Measurements from ENCODE around the gene DHRS7C. TPM values are rescaled to one million over a fixed set of nuclear protein-coding genes. Genes with fewer than 3 reads are reported as not detected.
"Not testable (repeated sequence)": the region's sequence is repeated elsewhere in the genome, so short reads cannot be mapped to it uniquely, and the experiment has no call there.

The DHRS7C gene
- polyA plus RNA-seq, 1 donor, result 118 TPM

DNA sequence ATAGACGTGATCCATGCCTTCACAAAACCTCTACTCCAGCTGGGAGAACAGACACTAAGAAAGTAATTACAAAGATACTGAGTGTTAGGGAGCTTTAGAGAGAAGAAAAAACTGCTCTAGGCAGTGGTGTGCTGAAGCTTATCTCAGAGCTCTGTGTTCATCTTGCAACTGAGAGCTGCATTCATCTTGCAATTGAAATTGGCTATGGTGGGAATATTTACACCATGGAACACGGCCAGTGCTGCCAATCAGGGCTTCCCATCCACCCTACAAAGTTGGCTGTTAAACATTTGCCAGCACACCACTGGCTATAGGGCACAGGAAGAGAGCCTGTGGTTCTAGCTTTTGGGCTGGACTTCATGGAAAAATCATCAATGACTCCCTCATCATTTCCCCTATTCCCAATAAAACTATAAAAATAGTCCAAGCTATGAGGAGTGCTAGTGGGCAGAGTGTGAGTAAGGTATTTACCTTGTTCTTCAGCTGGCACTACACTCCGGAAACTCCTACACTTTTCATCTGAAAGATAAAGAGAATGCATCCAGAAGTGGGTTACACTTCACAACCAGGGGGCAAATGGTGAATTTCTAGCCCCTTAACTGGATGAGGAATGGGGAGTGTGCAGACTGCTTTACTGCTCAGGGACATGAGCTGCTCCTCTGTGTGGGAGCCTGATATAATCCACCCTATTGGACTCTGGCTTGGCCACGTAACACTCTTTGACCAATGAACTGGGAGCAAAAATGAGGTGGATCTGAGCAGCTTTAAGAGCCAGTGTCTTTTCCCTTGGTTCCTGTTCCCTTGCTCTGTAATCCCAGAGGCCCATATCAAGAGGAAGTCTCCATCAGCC is 18.9 kb upstream of the DHRS7C start:
- no peak for DNase-seq

DNA sequence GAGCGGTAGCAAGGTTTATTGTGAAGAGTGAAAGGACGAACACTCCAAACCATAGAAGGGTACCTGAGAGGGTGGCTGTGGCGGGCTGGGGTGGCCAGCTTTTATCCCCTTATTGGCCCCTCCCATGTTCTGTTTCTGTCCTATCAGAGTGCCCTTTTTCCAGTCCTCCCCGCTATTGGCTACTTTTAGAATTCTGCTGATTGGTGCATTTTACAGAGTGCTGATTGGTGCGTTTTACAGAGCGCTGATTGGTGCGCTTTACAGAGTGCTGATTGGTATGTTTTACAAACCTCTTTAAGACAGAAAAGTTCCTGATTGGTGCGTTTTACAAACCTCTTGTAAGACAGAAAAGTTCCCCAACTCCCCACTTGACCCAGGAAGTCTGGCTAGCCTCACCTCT is 18.0 kb upstream of the DHRS7C start:
- DNase-seq, result no peak

DNA sequence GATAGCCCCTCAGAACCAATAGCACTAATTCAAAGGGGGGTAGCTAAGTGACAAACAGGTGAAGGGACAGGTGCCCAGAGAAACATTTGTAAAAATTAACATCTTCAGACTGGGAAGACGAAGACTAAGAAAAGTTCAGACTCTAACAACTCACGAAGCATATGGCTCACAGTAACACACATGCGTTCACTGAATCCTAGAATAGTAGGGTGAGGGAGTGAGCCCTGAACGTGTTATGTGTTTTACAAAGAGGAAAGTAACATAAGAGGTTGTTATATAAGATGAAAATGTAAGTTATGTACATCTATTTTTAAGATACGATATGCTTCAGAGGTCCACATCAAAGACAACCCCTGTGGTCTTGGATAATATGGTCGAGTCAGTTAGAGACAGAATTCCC is 15.3 kb upstream of the DHRS7C start:
- DNase-seq, result no peak

DNA sequence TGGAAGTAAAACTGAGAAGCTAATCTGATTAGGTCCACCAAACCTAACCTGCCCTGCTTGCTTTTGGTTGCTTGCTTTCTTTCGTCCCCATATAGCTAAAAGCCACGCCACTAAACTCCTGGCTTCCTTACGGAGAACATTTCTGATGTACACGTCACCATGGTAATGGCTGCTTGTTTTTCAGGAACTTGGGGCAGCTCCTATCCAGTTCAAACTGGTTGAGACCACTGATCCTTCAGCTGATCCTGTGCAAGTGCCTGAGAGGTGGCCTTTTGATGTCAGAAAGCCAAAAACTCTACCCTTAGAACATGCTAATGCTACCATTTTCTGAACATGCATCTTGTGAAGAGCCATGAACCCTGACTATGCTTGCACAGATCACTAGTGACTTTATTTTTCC is 14.4 kb upstream of the DHRS7C start:
- DNase-seq, result no peak

DNA sequence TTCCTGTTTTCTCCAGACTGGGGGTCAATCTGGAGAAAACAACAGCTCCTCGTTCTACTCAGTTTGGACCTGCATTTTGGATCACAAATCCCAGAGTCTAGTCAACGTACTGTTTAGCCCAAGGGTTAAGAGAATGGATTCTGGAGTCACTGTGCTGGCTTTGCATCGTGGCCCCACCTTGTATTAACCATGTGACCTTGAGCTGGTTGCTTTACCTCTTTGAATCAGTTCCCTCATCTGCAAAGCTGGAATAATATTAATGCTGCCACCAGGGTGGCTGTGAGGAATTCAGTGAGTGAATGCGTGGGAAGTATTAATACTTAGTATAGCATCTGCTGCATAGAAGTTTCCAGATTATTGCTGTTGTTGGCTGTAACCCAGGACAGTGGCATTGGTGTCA is 11.3 kb upstream of the DHRS7C start:
- no peak for DNase-seq

DNA sequence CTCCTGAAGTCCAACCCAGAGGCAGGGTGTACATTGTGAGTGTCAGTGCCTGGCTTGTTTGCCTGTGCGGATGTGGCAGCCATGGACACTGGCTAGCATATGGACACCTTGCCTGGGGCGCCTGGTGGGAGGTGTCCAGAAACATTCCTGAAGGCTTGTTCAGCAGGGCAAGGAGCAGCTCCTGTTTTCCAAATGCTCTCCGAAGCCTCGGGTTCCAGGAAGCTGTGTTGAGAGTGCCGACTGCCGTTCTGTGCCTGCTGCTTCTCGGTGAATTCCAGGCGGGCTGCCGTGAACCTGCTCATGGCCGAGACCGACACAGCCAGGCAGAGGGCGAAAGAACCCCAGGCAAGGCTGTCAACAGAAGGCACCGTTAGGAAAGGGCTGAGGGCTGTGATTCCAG is 10.9 kb upstream of the DHRS7C start:
- no peak for DNase-seq

DNA sequence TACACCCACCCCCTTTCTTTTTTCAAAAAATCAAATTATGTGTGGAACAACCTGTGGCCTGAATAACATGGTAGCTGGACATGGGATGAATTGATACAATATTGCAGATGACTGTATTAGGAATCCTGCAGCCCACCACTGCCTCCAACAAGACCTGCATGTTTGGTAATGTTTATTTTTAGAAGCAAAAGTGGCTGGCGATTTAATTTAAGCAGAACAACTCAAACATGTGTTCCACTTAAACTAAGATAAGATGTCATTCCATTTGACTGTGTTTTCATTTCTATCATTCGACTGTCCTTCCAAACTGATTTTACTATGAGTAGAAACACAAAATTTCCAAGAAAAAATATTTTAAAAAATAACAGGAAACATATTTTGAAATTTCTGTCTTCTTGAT is 10.1 kb upstream of the DHRS7C start:
- DNase-seq, result no peak

DNA sequence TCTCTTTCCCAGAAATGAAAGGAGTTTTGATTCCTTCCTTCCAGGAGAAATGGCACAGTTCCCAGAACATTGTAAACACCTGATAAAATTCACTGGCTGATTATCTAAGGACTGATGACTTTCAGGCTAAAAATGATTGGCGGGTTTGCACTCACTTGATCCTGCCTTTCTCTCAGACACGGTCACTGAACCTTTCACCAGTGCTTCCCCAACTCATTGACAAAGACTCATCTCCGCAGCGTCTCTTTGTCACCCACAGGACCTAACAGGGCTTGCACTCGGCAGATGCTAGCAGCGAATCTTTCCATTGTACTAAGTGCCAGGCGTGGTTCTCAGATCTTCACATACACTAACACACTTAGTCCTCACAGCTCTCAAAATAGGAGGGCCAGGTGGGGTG is 7.3 kb upstream of the DHRS7C start:
- no peak for DNase-seq

DNA sequence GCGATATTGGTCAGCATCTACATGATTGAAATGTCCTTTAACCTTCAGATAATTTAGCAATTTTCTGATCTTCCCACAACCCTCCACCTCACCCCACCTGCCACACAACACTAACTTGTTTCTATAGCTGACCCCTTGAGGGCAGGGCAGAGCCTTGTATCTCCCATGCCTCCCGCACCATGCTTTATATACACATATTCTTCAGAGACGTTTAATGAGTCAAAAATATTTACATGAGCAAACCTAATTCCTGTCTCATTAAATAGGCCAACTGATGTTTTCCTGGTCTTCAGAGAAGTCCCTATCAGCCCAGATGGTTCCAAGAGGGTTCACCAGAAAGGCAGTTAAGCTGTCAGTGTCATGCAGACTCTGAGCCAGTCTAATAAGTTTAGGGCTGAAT is 6.6 kb upstream of the DHRS7C start:
- DNase-seq, result no peak

DNA sequence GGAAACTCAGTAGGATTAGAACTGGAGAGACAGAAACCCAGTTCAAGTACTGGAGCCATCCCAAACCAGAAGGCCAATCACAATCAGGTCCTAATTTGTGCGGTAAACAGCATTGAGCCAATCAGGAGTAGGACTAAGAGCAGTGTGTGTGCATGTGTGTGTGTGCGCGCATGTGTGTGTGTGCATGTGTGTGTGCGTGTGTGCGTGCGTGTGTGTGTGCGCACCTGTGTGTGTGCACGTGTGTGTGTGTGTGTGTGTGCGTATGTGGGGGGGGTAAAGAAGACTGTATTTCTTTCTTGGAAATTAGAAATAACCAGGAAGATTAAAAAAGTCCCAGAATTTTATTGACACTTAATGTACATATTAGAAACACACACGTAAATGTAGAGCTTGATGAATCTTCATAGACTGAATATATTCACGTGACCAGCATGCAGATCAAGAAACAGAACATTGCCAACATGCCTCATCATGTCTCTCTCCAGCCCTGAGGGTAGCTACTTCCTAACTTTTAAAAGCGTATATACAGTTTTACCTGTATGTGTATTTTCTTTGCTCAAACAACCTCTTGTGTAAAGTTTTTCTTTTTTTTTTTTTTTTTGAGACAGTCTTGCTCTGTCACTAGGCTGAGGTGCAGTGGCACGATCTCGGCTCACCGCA is 919 bp upstream of the DHRS7C start:
- no peak for DNase-seq

DNA sequence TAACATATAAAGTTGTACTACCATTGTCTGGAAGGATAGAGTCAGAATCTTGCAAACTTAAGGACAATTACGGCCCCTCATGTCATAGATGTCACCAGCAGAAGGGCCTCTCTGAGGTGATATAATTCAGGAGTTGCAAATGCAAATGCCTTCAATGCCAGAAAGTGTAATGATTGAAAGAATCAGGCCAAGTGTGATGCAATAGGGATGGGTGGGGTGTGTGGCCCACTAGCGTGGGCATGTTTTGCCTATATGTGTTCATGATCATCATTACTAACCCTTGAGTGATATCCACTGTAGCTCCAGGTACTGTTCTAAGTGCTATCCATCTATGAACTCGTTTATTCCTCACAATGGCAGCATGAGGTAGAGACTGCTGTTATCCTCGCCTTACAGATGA is 1.1 kb downstream of the DHRS7C start:
- DNase-seq, result no peak

DNA sequence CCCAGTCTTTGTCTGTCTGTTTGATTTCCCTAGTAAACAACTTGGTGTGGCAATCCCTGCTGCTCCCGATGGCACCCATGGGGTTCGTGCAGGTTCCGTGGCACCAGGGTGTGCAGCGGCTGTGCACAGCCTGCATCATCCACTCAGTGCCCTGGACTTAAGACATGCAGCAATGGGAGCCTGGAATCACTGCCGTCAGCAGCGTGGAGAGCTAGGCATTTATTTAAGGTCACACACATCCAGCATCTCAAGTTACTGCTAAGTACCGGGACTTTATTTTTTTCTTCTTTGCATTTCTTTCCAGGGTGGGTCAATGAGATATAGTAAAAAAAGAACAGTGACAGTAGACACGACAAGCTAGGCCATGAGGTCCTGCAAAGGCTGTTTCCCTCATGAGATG is 2.8 kb downstream of the DHRS7C start:
- DNase-seq, result no peak

DNA sequence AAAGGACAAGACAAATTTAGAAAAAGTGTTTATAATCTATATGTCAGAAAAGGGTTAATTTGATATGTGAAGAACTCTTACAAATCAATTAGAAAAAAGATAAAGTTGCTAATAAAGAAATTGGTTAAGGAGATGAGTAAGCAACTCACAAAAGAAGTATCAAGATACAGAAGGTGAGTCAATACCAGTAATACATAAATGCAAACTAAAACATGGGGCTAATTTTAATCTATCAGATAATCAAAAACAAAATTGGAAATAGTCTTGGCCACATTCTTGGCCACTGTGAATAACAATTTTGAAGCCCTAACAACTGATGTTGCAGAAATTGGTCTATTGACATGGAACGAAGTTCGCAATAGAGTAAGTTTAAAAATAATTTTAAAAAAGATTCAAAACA is 6.8 kb downstream of the DHRS7C start:
- DNase-seq, result no peak

DNA sequence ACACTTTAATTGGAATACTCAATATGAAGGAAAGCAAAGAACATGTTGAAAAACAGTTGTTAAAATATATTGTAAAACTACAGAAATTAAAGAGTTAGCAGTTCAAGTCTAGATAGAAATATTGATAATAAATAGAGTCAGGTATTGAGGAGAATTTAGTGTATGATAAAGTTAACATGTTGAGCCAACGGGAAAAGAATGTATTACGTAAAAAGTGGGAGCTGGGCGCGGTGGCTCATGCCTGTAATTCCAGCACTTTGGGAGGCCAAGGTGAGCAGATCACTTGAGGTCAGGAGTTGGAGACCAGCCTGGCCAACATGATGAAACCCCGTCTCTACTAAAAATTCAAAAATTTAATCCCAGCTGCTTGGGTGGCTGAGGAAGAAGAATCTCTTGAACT is 7.9 kb downstream of the DHRS7C start:
- not testable (repeated sequence) for DNase-seq

DNA sequence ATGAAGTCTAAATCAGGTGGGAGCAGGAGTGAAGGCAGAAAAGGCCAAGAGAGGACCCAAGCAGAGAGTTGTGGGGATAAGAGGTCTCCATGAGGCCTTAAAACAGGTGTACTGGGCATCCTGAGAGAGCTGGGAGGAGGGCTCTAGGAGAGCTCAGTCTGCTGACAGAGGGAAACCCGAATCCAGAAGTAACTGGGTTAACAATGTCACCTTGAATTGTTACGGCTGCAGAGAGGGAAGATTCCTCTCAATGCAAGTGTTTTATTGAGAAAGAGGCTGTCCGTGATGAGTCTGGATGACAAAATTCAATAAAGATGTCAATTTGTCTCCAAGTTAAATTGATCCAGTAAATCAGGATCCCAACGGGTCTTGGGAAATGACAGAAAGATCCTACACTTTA is 8.3 kb downstream of the DHRS7C start:
- DNase-seq, result no peak

DNA sequence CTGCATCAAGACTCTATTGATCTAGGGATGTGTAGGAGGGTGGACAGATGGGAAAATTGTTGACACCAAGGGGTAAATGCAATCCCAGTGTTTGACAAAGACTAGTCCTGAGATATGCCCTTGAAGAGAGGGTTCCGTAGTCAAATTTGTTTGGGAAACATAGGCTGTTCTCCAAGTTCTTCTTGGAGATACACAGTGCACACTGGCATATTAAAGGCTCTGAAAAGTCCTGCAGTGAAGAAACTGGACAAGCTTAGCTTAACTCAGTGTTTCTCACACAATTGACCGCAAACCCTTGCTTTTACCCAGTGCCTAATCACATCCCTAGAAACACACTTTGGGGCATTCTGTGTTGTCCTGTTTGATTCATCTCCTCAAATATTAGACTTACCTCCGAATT is 10.8 kb downstream of the DHRS7C start:
- no peak for DNase-seq

DNA sequence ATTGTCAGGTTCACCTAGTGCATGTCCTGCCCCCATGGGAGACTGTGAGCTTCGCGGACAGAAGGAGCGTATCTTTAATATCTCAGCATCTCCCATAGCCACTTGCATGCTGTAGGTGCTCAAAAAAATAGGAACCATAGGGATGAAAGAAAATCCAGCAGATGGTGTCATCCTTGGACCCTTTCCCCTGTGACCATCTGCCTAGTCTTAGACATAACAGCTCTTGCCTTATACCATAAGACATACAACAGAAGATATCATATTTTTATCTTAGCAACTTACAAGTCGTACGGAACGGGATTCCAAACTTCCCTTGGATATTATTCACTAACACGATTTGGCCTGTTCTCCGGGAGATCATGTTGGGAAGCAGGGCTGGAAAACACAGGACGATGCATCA is 14.5 kb downstream of the DHRS7C start:
- DNase-seq, result no peak

DNA sequence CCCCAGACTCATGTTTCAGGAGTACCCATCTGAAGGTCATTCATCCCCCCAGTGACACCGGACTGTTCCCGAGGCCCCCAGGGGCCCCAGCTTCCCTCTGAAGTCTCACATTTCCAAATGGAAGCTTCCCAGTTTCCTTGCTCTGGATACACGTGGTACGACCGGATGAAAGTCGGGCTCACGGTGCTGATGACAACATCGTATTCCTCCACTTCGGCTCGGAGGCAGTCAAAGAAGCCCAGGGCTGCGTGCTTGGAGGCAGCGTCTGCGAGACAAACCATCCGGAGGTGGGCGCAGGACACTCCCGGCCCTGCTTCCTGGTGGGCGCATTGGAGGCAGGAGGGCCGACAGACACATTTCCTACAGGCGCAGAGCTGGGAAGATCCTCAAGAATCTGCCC is 18.7 kb downstream of the DHRS7C start:
- no peak for DNase-seq

DNA sequence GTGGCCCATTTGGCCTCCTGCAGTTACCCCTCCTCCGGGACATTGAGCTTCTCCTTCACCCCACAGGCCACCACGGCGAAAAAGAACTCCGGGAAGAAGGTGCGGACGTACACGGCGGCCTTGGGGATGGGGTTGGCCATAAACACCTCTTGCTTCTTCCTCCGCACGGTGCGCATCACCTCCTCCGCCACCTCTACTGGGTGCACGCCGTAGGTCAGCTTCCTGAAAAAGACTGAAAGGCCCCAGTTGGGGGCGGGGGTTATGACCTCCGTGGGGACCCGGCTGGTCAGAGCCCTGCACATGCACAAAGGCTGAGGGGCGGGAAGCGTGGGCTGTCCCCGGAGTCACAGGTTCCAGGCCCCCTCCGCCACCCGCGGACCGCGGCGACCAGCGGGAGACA is 19.9 kb downstream of the DHRS7C start:
- DNase-seq, result no peak

DNA sequence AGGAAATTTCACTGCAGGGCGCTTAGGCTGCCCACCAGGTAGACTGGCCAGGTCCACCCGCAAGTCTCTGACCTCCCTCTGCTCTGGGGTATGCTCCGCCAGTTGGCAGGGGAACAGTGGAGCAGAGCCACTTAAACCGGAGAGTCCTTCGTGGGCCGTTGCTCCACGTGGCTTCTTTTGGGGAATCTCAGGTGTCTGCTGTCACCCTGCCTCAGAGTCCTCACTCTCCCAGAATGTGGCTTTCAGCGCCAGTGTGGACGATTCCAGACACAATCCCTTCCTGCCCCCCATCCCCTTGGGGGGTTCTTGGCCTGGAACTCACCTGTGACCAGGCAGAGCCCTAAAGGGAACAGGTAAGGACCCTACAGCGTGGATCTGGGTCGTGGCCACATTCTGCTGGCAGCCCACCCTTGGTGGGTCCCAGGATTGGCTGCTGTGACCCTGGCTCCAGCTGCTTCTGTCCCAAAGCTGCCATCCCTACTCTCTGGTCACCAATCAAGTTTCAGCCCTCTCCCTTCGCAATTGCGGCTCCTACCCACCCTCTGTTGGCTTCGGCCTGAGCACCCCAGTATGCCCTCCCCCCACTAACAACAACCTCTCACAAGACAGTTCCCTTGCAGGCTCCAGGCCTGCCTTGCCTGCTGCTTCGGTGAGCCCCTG is 22.2 kb downstream of the DHRS7C start:
- DNase-seq, result no peak

DNA sequence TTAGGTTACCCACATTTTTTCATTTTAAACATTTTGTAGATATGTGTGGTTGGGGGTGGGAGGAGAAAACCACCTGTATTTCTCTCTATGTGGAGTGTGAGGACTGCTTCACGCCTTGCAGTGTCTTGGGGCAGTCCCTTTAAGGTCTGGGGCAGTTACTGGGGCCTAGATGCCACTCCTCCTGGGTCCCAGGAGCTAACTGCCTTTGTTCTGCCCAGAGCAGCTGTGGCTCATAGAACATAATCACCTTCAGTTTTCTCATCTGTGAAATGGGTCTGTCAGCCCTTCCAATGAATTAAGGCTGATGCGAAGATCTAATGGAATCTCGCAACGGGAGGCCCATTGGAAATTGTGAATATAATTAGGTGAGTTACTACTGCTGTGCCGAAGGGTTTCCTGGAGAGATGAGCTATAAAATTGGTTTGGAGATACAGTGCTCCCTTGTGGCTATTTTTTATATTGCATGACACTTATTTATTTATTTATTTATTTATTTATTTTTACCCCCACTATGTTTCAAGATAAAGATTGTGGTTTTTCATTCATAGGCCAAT is 22.9 kb downstream of the DHRS7C start:
- DNase-seq, result no peak

DNA sequence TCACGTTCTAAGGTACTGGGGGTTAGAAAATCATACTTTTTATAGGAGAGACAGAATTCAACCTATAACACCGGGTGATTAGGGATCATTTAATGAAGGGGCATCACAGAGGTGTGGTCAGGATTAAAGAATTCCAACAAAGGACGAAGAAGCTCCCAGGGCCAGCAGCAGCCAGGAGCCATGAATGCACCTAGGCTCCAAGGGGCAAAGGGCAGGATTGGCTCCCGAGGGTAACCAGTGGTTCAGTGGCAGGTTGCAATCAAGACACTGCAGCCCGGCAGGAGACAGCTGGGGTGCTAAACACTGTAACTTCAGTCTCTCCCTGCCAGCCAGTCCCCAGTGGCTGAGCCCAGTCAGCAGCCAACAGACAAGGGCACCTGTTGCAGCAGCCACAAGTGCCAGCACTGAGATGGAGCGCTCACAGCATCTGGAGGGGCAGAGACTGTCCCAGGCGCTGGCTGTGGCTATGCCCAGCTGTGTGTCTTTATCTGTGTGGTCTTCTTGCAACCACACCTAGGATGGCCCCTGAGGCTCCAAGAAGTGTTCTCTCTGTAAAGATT is 23.9 kb downstream of the DHRS7C start:
- no peak for DNase-seq

DNA sequence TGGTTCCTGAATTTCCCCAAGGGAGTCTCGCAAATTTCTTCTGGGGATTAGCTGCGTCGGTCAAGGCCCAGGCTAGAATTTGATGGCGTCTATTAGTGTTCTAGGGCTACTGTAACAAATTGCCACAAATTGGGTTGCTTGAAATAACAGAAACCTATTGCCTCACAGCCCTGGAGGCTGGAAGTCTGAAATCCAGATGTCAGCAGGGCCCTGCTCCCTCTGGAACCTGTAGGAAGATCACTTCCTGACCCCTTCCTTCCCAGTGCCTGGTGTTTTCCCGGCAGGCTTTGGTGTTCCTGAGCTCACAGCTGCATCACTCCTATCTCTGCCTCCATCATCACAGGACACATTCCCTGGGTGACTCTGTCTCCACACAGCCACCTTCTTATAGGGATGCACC is 24.4 kb downstream of the DHRS7C start:
- no peak for DNase-seq

Measured in hindlimb muscle (tissue), 1 donor.